Breast epithelium (tissue), 4 donors: ENCODE data around the gene DNAH3. TPM values are rescaled to one million over a fixed set of nuclear protein-coding genes. Genes with fewer than 3 reads are reported as not detected.
"Not testable (repeated sequence)": the region's sequence is repeated elsewhere in the genome, so short reads cannot be mapped to it uniquely, and the experiment has no call there.

Source experiments
- DNase-seq, 2 donors: peaks; one replicate each; pipeline ENCODE4 v3.0.0-alpha.2; 2019; ENCODE audit warnings: low spot score in 2 of 2
- H3K27ac ChIP-seq, 2 donors: fragments of 200-600 bp; sonication (generic) in 1 of 2; one replicate each; pipeline ENCODE4 v1.5.1; 2016 to 2019; ENCODE audit warnings: mild to moderate bottlenecking in 1 of 2
- H3K27me3 ChIP-seq, 2 donors: fragments of 200-600 bp; sonication (generic) in 1 of 2; one replicate each; pipeline versions ENCODE4 v1.5.1 to v1.6.0; 2017 to 2019; ENCODE audit warnings: control low read depth in 1 of 2, mild to moderate bottlenecking in 1 of 2
- H3K36me3 ChIP-seq: fragments of 200-600 bp; one replicate; pipeline ENCODE4 v1.5.1; 2019
- H3K4me1 ChIP-seq, 2 donors: fragments of 200-600 bp; sonication (generic); one replicate each; pipeline ENCODE4 v1.5.1; 2016 to 2019; ENCODE audit warnings: control low read depth in 1 of 2
- H3K4me3 ChIP-seq, 3 donors: fragments of 200-600 bp; sonication (generic); 1 replicate in 2 of 3; 2 replicates in 1 of 3; pipeline ENCODE4 v1.5.1; 2016 to 2019; ENCODE audit warnings: mild to moderate bottlenecking in 3 of 3, moderate library complexity in 2 of 3
- H3K9me3 ChIP-seq, 2 donors: fragments of 200-600 bp; sonication (generic) in 1 of 2; one replicate each; pipeline ENCODE4 v1.5.1; 2016 to 2019; ENCODE audit warnings: control low read depth in 1 of 2
- CTCF ChIP-seq, 3 donors: fragments of 450-650 bp; IDR thresholded peaks; one replicate each; pipeline ENCODE4 v1.5.1; 2016 to 2017; ENCODE audit warnings: antibody characterized with exemption in 3 of 3, mild to moderate bottlenecking in 3 of 3, moderate library complexity in 3 of 3
- POLR2A ChIP-seq: fragments of 450-650 bp; IDR thresholded peaks from one replicate; pipeline ENCODE4 v1.6.1; 2016; ENCODE audit warnings: antibody characterized with exemption, mild to moderate bottlenecking, moderate library complexity
- POLR2AphosphoS5 ChIP-seq, 3 donors: sonication (generic); formaldehyde crosslinking; IDR thresholded peaks; one replicate each; pipeline ENCODE4 v1.6.1; 2017; ENCODE audit warnings: antibody characterized with exemption in 3 of 3
- intact Hi-C: fragments of 100-400 bp; cut with DNase I; formaldehyde crosslinking; loops from one replicate; pipeline ENCODE4 v1.15.1; 2023; ENCODE audit warnings: low total_unique reads
- total RNA-seq, 3 donors: library from RNA; depleted of rRNA; stranded (reverse); fragments of >200 nt; gene quantifications; one replicate each; pipeline ENCODE4 v1.1.0, GENCODE V29; 2016

Gene DNAH3
- total RNA-seq, 3 donors from 2014 or later = under 0.01 to 0.59 TPM; not detected in 1

- intact Hi-C loops = no loop called here
- Histone ChIP-seq H3K4me3 (peak within 1 kb of the TSS; percentile 89 to 96 (median 91)), H3K4me1 (peaks cover 0 to 15% of the 10 kb centered on the region in 2 donors), H3K36me3 (no peaks in the 10 kb centered on the region), H3K27me3 (no peaks in the 10 kb centered on the region), H3K27ac (peak within 1 kb of the TSS; percentile 90 to 91), H3K9me3 (no peaks in the 10 kb centered on the region)
- peak; percentile 77 to 84 for DNase-seq
- TF ChIP-seq POLR2A = peak; percentile 29
- TF ChIP-seq POLR2AphosphoS5 (IDR thresholded peaks at IDR 0.05) = peak; percentile 25 to 46 (median 30)
- TF ChIP-seq CTCF (IDR thresholded peaks at IDR 0.05) = no peak
Observed at GRCh38 chr16:21158208-21159110, 7.8 kb upstream of the DNAH3 start, which contains the start of gene LDAF1. Gene LDAF1, plus strand, starts transcription at chr16:21158674. Its CDS starts 2,509 bp downstream, at chr16:21161183.

GRCh38 chr16:21157632-21158031, 7.0 kb upstream of the DNAH3 start:
- intact Hi-C loops = no loop called here
- peak overlapping the region; percentile 90 to 91 for H3K27ac ChIP-seq

GRCh38 chr16:21156767-21157467, 6.3 kb upstream of the DNAH3 start:
- intact Hi-C loops = no loop called here
- no peak overlapping the region for H3K4me3 ChIP-seq
- no peaks in the 10 kb centered on the region for H3K27me3 ChIP-seq
- peaks cover 0 to 9% of the 10 kb centered on the region in 2 donors for H3K4me1 ChIP-seq
- no peaks in the 10 kb centered on the region for H3K9me3 ChIP-seq
- no peaks in the 10 kb centered on the region for H3K36me3 ChIP-seq
- TF ChIP-seq POLR2AphosphoS5 (IDR thresholded peaks at IDR 0.05) = no peak
- TF ChIP-seq CTCF (IDR thresholded peaks at IDR 0.05) = peak in 2 of 3 donors; percentile 49 to 55
- DNase-seq = no peak
- no peak overlapping the region for H3K27ac ChIP-seq

More at GRCh38 chr16:21157632-21158031, 7.0 kb upstream of the DNAH3 start:
- no peak for DNase-seq
- no peaks in the 10 kb centered on the region for H3K9me3 ChIP-seq
- H3K36me3 ChIP-seq = no peaks in the 10 kb centered on the region
- H3K4me1 ChIP-seq = peaks cover 0 to 11% of the 10 kb centered on the region in 2 donors
- TF ChIP-seq CTCF (IDR thresholded peaks at IDR 0.05) (no peak), POLR2A (no peak), POLR2AphosphoS5 (IDR thresholded peaks at IDR 0.05) (no peak)
- no peaks in the 10 kb centered on the region for H3K27me3 ChIP-seq
- peak overlapping the region in 2 of 3 donors; percentile 89 to 96 for H3K4me3 ChIP-seq

DNA sequence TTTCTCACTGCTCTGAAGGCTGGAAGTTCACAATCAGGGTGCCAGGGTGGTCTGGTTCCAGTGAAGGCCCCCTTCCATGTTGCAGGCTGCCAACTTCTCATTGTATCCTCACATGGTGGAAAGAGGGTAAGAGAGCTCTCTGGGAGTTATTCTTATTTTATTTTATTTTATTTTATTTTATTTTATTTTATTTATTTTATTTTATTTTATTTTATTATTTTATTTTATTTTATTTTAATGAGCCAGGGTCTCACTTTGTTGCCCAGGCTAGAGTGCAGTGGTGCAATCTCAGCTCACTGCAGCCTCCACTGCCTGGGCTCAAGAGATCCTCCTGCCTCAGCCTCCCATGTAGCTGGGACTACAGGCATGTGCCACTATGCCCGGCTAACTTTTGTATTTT, 5.4 kb upstream of the DNAH3 start:
- H3K9me3 ChIP-seq, H3K4me1 ChIP-seq, H3K27me3 ChIP-seq, intact Hi-C loops, DNase-seq, H3K4me3 ChIP-seq, H3K27ac ChIP-seq, H3K36me3 ChIP-seq: not testable (repeated sequence)

DNA sequence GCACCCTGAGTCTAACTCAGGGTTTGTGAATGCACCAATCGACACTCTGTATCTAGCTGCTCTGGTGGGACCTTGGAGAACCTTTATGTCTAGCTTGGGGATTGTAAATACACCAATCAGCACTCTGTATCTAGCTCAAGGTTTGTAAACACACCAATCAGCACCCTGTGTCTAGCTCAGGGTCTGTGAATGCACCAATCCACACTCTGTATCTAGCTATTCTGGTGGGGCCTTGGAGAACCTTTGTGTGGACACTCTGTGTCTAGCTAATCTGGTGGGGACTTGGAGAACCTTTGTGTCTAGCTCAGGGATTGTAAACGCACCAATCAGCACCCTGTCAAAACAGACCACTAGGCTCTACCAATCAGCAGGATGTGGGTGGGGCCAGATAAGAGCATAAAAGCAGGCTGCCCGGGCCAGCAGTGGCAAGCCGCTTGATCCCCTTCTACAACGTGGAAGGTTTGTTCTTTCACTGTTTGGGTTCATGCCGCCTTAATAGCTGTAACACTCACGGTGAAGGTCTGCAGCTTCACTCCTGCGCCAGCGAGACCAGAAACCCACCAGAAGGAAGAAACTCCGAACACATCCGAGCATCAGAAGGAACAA, 2.6 kb upstream of the DNAH3 start:
- H3K27ac ChIP-seq, DNase-seq, H3K27me3 ChIP-seq, intact Hi-C loops, H3K4me1 ChIP-seq, H3K4me3 ChIP-seq, H3K9me3 ChIP-seq, H3K36me3 ChIP-seq: not testable (repeated sequence)

DNA sequence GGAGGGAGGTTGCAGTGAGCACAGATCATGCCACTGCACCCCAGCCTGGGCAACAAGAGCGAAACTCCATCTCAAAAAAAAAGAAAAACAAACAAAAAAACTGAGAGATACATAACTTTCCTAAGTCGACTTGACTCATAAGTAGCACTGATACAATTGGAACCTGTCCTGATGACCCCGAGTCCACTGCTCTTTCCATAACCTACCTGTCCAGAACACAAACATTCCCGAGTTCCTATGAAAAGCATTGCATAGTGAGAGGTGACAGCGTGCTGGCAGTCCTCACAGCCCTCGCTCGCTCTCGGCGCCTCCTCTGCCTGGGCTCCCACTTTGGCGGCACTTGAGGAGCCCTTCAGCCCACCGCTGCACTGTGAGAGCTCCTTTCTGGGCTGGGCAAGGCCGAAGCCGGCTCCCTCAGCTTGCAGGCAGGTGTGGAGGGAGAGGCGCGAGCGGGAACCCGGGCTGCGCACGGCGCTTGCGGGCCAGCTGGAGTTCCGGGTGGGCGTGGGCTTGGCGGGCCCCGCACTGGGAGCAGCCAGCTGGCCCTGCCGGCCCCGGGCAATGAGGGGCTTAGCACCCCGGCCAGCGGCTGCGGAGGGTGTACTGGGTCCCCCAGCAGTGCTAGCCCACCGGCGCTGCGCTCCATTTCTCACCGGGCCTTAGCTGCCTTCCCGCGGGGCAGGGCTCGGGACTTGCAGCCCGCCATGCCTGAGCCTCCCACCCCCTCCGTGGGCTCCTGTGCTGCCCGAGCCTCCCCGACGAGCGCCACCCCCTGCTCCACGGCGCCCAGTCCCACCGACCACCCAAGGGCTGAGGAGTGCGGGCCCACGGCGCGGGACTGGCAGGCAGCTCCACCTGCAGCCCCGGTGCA, 1.7 kb upstream of the DNAH3 start:
- DNase-seq, intact Hi-C loops: not testable (repeated sequence)

More for the DNA sequence above, 1.7 kb upstream of the DNAH3 start:
- not testable (repeated sequence) for H3K27me3 ChIP-seq, H3K9me3 ChIP-seq, H3K27ac ChIP-seq, H3K4me1 ChIP-seq, H3K36me3 ChIP-seq
- peak overlapping the region in 1 of 3 donors; percentile 30 for H3K4me3 ChIP-seq
